Activated T-cell treated with anti-CD3 and anti-CD28 coated beads for 48 hours (primary cell): ENCODE data around the gene MYBL2.

Experiments used
- DNase-seq: peaks from one replicate; pipeline ENCODE4 v3.0.0-alpha.2; 2020; ENCODE audit warnings: low read depth

Gene MYBL2

DNA sequence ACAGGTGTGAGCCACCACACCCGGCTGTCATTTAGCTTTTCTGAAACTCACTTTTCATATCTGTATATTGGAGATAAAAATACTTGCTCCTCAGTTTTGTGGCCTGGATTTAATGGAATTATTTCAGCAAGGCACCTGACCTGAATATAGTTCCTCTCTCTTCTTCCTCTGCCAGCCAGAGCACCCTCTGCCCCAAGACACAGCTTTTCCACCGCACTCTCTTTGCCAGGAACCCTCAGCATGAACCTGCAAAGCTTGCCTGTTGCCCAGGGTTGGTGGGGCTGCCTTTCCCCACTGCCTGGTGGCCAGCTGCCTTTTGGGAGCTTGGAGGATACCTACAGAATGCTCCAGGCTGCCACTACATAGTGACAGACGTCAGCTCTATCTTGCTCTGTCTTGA lies 56.8 kb downstream of the MYBL2 start:
- no peak for DNase-seq

DNA sequence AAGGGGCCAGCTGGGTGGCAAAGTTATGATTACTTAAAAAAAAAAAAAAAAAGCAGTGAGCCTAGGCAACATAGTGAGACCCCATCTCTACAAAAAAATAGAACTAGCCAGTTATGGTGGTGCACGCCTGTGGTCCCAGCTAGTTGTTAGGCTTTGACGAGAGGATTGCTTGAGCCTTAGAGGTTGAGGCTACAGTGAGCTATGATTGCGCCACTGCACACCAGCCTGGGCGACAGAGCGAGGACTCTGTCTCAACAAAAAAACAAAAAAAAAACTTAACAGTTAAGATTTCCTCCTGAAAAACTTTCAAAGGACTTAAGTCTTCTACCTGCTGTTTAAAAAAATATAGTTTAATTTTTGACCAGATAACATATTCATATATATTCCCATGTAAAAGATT lies 57.5 kb downstream of the MYBL2 start:
- DNase-seq: no peak

DNA sequence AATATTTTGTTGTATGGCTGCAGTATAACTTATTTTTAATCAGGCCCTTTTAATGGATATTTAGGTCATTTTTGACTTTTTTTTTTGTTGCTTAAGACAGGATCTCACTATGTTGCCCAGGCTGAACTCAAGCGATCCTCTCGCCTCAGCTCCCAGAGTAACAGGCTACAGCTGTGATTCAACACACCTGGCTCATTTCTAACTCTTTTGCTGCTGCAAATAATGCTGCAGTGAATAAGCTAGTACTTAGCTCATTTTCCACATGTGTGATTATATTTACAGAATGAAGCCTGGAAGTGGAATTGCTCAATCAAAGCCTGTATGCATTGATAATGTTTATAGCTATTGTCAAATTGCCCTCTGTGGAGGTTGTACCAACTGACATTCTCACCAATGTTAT lies 58.8 kb downstream of the MYBL2 start:
- no peak for DNase-seq

DNA sequence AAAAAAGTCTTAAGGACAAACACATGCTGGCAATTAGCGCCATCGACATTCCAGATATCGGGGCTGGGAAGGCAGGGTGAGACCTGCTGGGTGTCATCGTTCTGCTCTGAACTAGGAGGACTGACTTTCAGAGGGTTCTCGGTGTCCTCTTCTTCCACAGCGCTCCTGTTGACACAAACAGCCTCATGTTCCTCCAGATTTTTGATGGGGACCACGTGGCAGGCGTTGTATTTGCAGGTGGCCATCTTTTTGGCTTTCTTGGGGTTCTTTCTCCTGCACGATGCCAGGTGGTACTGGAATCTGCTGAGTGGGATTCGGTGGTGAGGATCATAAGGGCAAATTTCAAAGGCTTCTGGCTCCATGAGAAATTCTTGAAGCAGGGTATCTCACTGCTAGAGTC lies 59.4 kb downstream of the MYBL2 start:
- DNase-seq: no peak

DNA sequence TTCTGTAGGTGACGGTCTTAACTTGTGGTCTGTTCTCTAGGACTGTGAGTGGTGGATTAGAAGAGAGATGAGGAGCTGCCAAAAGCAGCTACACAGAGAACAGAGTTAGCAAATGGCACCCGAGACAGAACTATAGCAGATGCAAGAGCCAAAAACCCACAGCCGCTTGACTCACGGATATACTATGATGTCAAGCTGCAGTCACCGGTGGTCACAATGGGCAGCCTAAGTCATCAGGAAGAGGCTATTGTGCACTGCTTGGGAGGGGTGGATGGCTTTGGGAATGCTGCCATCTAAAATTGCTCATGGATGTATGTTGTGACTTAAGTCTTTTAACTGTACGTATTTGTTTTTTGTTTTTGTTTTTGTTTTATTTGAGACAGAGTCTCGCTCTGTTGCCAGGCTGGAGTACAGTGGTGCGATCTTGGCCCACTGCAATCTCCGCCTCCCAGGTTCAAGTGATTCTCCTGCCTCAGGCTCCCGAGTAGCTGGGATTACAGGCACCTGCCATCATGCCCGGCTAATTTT lies 60.0 kb downstream of the MYBL2 start, which contains the start of gene GTSF1L:
TSS of gene GTSF1L (minus strand) at position 192 of the 528 bp plus-strand sequence. CDS start 308 bp downstream, outside the sequence.
- no peak for DNase-seq

DNA sequence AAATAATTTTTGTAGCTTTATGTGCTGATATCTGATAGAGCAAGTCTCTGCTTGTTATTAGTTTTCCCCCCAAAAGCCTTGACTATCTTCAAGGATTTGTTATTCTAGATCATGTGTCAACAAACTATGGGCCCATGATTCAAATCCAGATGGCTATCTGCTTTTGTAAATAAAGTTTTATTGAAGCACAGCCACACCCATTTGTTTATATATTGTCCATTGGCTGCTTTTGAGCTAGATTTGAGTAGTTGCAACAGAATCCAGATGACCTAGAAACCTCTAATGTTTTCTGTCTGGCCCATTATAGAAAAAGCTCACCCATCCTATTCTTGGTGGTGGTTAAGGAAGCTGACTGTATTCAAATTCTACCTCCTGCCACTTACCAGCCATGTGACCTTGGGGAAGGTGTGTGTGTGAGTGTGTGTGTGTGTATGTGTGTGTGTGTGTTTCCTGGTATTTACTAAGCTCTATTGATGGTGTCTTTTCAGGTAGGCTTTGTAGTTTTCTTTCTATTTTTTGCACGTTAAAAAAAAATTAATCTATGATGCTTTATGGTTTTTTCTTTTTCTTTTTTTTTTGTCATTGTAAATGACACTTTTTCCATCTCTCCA lies 61.2 kb downstream of the MYBL2 start:
- DNase-seq: no peak

DNA sequence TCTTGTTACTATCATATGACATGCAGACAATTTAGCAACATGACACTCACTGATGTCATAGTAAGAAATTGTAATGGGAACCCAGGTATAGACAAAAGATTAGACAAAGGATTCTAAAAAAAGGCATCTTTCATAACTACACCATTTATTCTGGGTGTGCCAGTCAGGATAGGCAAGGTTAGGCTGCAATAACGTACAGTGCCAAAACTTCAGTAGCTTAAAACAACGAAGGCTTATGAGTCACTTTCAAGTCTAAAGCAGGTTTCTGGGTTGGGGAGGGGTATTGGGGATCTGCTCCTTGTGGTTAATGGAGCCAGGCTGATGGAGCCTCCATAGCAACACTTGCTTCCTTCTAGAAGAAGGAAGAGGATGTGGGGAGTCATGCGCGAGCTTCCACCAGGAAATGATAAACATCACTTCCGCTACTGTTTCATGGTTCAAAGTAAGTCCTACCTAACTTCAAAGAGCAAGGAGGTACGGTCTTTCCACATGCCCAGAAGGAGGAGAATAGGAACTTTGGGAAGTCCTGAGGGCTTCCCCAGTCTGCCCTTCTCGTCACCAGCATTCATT lies 61.9 kb downstream of the MYBL2 start:
- no peak for DNase-seq

DNA sequence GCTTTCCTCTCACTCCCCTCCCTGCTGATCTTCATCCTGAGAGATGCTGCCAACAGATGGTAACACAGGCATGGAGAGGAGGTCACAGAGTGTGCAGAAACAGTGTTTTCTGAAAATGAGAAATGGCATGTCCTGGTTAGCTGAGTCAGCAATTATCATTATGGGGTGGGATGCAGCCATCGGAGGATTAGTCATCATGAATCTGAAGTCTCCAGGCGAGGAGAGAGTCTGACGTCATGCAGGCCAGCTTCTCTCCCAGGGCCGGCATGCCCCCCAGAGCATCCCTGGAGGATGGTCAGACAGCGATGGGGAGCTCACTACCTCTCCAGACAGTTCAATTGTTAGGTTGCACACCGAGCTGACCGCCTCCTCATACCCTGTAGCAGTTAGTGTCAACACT lies 64.6 kb downstream of the MYBL2 start:
- DNase-seq: no peak

DNA sequence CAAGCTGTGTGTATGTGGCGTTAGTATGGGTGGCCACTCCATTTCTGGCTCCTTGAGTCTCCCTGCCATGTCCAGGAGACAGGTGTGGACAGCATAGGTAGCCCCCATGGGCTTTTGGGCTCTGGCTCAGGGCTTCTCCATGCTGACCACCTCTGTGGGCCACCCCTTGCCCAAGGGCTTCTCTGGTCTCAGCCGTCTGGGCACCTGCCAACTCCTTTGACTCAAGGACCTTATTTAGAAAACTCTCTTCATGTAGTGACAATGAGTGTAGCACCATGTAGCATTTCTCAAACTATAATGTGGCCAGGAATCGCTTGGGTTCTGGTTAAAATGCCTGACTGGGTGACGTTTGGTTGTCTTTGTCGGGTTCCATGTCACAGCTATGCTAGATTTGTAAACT lies 65.0 kb downstream of the MYBL2 start:
- DNase-seq: no peak

DNA sequence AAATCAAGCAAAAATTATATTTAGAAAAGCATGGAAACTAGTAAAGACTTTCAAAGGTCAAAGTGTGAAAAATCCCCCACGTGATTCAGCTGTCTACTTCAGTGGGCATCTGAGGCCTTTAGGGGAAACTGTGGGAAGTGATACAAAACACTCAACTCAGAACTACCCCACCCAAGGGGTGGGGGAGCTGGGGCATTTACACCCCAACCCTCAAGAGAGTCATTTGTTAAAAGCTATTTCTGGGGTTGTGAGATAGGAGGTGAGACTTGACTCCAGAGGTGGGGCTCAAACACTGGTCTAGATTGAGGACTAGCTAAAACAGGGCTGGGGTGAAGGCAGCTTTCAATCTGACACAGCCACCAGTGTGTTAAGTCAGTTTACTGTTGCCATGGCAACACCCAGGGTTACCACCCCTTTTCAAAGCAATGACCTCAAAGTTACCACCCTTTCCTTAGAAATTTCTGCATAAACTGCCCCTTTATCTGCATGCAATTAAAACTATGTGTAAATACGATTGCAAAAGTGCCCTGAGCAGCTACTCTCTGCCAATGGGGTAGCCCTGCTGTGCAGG lies 69.8 kb downstream of the MYBL2 start:
- no peak for DNase-seq

DNA sequence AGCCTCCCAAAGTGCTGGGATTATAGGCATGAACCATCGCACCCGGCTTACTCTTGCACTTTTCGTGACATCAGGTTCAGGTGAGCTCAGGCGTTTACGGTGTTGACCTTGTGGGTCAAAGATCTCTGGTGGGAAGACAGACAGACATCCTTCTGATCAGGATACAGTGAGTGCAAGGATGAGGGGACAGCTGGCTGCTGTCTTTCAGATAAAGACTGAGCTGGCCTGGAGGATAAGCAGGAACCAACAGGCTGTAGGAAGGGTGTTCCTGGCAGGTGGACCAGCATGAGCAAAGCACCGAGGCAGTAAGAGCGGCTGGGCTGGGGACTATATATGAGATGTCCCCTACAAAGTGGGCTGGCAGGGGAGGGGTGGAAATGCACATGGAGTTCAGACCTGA lies 71.0 kb downstream of the MYBL2 start:
- no peak for DNase-seq

DNA sequence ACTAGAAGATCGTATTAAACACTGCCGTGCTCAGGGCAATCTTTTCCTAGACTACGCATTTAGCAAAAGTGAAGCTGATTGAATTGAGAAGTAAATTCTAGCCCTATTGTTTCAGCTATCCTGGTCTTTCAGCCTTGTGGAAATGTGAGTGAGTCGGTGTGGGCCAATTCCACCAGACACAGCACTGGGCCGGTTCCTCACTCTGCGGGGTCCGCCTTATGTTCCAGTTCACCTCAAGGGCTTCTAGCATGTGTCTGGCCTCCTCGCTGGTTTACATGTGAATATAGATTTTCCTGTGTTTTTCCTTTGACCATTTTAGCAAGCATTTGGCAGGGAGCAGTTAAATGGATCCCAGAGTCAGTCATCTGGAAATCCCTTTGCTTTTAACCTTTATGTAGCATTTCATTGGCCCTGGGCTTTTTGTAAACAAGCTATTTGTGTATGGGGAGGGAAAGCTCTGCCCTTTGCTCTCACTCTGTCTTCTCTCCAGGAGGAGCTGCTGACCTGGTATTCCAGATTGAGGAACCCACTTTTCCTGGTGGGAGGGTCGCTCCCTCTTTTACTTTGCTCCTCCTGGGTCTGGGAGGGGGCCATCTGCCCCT lies 72.3 kb downstream of the MYBL2 start:
- no peak for DNase-seq

DNA sequence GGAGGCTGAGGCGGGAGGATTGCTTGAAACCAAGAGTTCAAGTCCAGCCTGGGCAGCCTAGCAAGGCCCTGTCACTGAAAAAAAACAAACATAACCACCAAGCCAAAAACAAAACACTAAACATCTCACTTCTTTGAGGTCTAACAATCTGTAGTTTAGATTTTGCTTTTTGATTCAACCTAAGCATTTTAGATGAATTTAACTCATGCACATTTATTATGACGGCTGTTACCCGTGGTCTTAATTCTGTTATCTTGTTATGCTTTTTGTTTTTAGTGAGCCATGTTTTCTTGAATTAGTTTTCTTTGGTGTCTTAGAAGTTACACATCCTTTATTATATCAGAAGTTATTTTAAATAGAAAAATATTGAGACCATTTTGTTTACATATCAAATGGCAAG lies 73.7 kb downstream of the MYBL2 start:
- no peak for DNase-seq

DNA sequence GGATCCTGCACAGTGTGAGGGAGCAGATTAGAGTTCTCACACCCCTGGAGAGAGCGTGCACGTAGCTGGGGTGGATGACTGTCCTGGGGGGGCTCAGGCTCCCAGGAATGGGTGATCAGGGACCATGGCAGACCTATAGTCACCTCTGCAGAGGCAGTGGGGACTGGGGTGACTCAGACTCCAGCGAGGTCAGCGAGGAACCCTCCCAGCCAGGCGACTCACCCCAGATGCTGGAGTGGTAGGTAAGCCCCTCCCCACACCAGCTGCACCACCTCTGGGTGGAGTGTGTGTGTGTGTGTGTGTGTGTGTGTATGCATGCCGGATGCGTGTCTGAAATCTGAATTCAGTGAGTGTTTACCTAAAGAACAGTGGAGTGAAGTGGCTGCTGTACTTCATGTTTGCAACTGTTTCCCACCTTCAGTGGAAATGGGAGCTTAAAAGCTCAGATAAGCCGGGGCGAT lies 77.3 kb downstream of the MYBL2 start:
- peak; percentile 45 for DNase-seq

DNA sequence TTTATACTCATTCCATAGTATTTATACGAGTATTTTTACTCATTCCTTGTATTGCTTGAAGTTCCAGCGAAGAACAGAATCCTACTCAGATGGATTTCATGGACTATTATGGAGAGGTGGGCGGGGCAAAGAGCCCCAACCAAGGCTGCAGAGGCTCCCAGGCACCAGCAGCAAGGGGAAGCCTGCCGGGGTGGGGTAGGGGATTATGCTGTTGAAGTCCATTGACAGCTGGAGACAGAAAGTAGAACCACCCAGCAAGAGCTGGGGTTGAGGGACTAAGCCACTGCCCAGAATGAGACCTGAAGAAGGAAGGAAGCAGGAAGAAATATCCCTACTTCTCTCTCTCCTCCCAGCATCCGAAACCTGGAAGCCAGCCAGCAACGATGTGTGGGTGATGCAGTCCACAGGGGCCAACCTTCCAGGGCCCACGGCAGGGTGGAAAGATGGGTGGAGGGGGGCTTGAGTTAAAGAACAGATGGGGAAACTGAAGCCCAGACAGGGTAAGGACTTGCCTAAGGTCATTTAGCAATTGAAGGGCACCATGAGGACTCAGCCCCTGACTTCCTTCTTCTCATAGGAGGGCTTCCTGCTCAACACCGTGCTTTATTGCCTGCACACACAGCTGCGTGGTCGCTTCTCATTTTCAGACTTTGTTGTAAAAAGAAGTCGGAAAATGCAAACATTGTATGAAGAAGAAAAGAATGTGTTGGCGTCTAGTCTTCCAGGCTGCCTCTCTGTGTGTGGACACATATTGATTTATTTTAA lies 78.2 kb downstream of the MYBL2 start:
- no peak for DNase-seq

DNA sequence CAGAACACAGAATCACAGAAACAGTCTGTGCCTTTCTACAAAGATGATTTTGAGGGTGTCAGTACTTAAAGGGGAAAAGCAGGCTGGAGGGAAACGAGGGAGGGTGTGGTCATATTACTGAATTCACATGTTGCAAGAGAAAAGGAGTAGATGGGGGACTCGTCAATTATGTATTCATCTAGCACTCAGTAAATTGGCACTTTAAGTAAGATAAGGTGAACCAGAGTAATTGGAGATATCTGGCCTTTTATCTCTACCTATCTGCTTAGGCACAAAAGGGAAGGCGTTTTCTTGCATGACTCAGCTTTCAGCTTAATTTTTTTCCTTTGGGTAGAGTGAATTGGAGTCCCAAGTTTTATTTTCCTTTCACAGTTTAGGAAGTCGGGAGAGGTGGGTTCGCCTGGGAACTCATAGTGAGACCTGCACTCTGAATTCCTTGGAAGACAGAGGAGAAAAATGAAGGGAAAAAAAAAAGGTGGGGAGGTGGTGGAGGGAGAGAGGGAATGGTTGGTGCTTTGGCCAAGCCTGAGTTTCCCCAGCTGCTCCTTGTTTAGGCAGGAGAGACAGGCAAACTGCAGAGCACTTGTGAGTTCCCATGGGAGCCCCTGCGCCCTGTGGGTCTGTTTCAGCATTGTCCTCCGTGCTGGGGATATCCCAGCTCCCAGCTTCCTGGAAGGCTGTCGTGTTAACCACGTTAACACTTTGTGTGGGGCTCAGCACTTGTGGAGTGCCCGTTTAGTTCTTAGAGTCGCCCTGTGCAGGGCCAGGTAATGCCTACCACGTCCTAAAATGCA lies 79.6 kb downstream of the MYBL2 start:
- DNase-seq: no peak

DNA sequence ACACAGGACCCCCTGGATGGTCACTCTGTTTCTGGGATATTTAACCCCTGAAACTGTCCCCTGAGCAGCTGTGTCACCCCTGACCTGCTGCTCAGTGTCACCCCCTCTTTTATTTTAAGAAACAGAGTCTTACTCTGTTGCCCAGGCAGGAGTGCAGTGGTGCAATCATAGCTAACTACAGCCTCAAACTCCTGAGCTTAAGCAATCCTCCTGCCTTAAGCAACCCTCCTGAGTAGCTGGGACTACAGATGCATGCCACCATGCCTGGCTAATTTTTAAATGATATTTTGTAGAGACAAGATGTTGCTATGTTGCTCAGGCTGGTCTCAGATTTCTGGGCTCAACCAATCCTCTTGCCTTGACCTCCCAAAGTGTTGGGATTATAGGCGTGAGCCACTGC lies 81.4 kb downstream of the MYBL2 start:
- no peak for DNase-seq

DNA sequence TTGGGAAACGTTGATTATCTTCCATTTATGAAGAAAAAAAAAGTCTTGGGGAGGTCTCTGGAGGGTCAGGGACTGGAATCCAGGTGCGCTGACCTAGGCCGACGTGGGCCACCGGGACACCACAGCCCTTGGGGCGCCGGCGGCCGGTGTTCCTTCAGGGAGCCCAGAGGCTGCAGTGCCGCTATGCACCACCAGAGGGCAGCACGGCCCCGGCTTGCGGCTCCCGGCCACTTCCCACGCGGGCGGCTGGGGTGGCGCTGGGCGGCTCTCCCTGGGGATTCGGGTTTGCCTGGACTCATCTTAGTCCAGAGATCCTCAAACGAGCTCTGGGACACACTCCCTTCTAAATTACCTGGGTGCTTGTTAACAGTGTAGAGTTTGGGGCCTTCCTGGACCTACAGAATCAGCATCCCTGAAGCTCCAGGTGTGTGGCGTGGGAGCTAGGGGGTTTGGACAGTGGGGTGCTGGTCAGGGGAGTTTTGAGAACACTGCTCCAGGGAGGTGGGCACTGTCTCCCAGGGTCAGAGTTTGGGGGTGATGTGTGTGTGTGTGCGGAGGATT lies 82.9 kb downstream of the MYBL2 start:
- peak; percentile 85 for DNase-seq

DNA sequence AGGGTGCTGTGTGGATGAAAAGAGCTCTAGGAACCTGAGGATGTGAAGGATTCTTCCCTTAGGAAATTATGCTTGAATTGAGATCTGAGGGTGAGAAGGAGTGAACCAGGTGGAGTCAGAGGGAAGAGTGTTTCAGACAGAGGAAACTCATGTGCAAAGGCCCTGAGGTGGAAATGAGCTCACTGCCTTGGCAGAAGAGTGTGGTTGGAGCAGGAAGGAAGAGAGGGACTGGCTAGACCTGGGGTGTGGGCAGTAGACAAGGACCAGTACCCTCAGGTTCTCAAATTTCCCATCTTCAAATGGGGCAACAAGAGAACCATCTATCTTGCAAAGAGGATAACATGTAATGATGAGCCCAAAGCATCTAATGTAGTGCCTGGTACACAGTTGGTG lies 83.9 kb downstream of the MYBL2 start:
- no peak for DNase-seq

DNA sequence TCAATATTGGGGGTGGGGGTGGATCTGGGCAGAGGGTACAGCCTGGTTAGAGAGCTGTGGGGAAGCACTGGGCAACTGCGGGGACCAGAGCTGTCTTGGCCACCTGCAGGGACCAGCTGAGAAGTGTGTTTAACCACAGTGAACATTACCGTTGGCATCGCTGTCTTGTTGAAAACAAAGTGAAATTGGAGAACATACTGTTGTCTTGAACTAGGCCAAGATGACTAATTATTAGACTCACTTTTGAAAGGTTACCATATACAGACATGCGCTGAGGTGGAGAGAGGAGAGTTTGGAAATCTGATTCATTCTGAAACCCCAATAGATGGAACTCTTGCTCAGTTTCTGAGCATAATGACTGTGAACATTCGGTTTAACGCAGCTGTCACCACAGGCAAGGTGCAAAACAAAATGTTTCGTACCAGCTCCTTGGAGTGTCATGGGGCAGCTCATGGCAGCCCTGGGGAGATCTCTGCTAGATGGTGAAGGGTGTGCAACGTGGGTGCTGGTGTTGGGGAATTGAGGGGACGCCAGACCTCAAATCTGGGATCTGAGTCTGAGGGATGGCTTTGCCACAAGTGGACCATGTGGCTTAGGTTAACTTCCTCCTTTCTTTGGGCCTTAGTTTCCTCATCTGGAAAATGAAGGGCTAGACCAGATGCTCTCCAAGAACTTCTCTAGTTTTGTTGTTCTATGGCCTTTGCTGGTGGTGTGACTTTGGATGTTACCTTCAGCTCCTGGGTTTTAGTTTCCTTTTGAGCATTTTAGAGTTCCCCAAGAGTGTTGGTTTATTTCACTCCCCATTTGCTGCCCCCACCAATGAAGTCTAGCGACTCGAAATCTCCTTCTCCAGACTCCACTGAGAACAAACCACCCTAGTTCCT lies 84.5 kb downstream of the MYBL2 start:
- DNase-seq: peak; percentile 51
